ENCODE results near the gene NEURL1. TPM values are rescaled to one million over a fixed set of nuclear protein-coding genes. Genes with fewer than 3 reads are reported as not detected.

Gene NEURL1
- total and polyA plus RNA-seq, 10 of the 15 experiments (the other 5 are each of a cell fraction or from before 2014, with no cell fraction given): 0.02 to 0.05 (median 0.05) TPM; not detected in 6

- H3K4me1 ChIP-seq (ENCODE audit: control insufficient read depth, insufficient read depth, low read length): 0 out of 2 replicates have a peak, but pooled peaks cover 5% of the 10 kb centered on the region
- no peak overlapping the region for H3K9ac ChIP-seq (ENCODE audit: control insufficient read depth, insufficient read depth, low read length)
- H3K36me3 ChIP-seq (ENCODE audit: control insufficient read depth in 2 of 2, insufficient read depth in 2 of 2, low read length in 1 of 2): no peaks in the 10 kb centered on the region
- ChIA-PET SMC1A (ENCODE audit: uncharacterized antibody, unreplicated experiment) (no interaction called here), CTCF (interaction anchor here (0.8 kb wide), 1 partner anchor 12 kb away, joined by 3 read pairs; no protein-coding TSS in a partner anchor), POLR2A (no interaction called here), RAD21 (ENCODE audit: unreplicated experiment) (interaction anchor here (1.2 kb wide), 1 partner anchor 104 kb away, joined by 3 read pairs; no protein-coding TSS in a partner anchor)
- no peak overlapping the region for H3K4me3 ChIP-seq
- H3K9me3 ChIP-seq (replicated peaks; ENCODE audit: control insufficient read depth, insufficient read depth, low read length): no peaks in the 10 kb centered on the region; the same call in 2 of the 3 replicates
- intact Hi-C loops (cut with micrococcal nuclease; ENCODE audit: unreplicated experiment): no loop called here
- H2AFZ ChIP-seq (ENCODE audit: control insufficient read depth, low read depth, low read length): no peak overlapping the region
- FAIRE-seq: no peak
- no peaks in the 10 kb centered on the region; a peak in 3 of 4 replicates for H3K27me3 ChIP-seq (replicated peaks in 1 of 2; ENCODE audit: control insufficient read depth in 2 of 2, insufficient read depth in 2 of 2, low read length in 1 of 2)
- BruUV-seq (replicated peaks): no TSS peak
- ATAC-seq: no peak
- in situ Hi-C loops (cut with MboI): no loop called here
- no peaks in the 10 kb centered on the region for H4K20me1 ChIP-seq (ENCODE audit: control insufficient read depth, insufficient read depth)
- H3K27ac ChIP-seq (ENCODE audit: control insufficient read depth, insufficient read depth): no peak overlapping the region
- no peaks in the 10 kb centered on the region for H3K79me2 ChIP-seq (ENCODE audit: control insufficient read depth, insufficient read depth, low read length)
- no peak overlapping the region for H3K4me2 ChIP-seq (ENCODE audit: control insufficient read depth, insufficient read depth)
- TF ChIP-seq PML (IDR thresholded peaks at IDR 0.05; ENCODE audit: low read length) (no peak), CHD2 (IDR thresholded peaks at IDR 0.05; ENCODE audit: borderline replicate concordance, low read depth, low read length) (no peak), IKZF2 (IDR thresholded peaks at IDR 0.05) (no peak), SIX5 (IDR thresholded peaks at IDR 0.05; ENCODE audit: low read depth, low read length, severe bottlenecking) (no peak), RBBP5 (conservative IDR thresholded peaks at IDR 0.05) (no peak)
- DNase-seq (ENCODE audit: low read depth, low spot score): no peak
Observed at GRCh38 chr10:103581499-103581898, 88.0 kb downstream of the NEURL1 start.

- no peak for FAIRE-seq
- CTCF ChIA-PET: interaction anchor here (1.2 kb wide), 1 partner anchor 103 kb away, joined by 3 read pairs; no protein-coding TSS in a partner anchor
- H3K4me2 ChIP-seq (ENCODE audit: control insufficient read depth, insufficient read depth): no peak overlapping the region
- TF ChIP-seq ZNF687 (IDR thresholded peaks at IDR 0.05) (no peak), BMI1 (IDR thresholded peaks at IDR 0.05; ENCODE audit: borderline replicate concordance) (no peak), JUNB (IDR thresholded peaks at IDR 0.05) (no peak), DPF2 (IDR thresholded peaks at IDR 0.05) (no peak)
- TF ChIP-seq, protein P1, sequence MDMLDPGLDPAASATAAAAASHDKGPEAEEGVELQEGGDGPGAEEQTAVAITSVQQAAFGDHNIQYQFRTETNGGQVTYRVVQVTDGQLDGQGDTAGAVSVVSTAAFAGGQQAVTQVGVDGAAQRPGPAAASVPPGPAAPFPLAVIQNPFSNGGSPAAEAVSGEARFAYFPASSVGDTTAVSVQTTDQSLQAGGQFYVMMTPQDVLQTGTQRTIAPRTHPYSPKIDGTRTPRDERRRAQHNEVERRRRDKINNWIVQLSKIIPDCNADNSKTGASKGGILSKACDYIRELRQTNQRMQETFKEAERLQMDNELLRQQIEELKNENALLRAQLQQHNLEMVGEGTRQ (IDR thresholded peaks at IDR 0.05; ENCODE audit: borderline replicate concordance, low read depth, low read length): no peak
Observed at GRCh38 chr10:103582331-103583123, 89.0 kb downstream of the NEURL1 start.

More at GRCh38 chr10:103582331-103583123, 89.0 kb downstream of the NEURL1 start:
- no peaks in the 10 kb centered on the region; the same call in 2 of the 3 replicates for H3K9me3 ChIP-seq (replicated peaks; ENCODE audit: control insufficient read depth, insufficient read depth, low read length)
- H3K4me3 ChIP-seq: no peak overlapping the region
- no peak for DNase-seq (ENCODE audit: low read depth, low spot score)
- H4K20me1 ChIP-seq (ENCODE audit: control insufficient read depth, insufficient read depth): no peaks in the 10 kb centered on the region
- intact Hi-C loops (cut with micrococcal nuclease; ENCODE audit: unreplicated experiment) (no loop called here), in situ Hi-C loops (cut with MboI) (no loop called here)
- H3K79me2 ChIP-seq (ENCODE audit: control insufficient read depth, insufficient read depth, low read length): no peaks in the 10 kb centered on the region
- 69% methylated on average over 13 of the region's 13 CpGs for WGBS (ENCODE audit: insufficient coverage, insufficient replicate concordance, low lambda C conversion rate, missing lambda C conversion rate)
- ChIA-PET POLR2A (no interaction called here), RAD21 (ENCODE audit: unreplicated experiment) (no interaction called here), SMC1A (ENCODE audit: uncharacterized antibody, unreplicated experiment) (interaction anchor here (1.0 to 1.4 kb wide), 2 partner anchors 96 to 110 kb away, joined by 3 read pairs; no protein-coding TSS in a partner anchor)
- ATAC-seq: no peak
- 0 out of 2 replicates have a peak, but pooled peaks cover 5% of the 10 kb centered on the region for H3K4me1 ChIP-seq (ENCODE audit: control insufficient read depth, insufficient read depth, low read length)
- no peak overlapping the region for H2AFZ ChIP-seq (ENCODE audit: control insufficient read depth, low read depth, low read length)
- no peak overlapping the region for H3K9ac ChIP-seq (ENCODE audit: control insufficient read depth, insufficient read depth, low read length)
- H3K27me3 ChIP-seq (replicated peaks in 1 of 2; ENCODE audit: control insufficient read depth in 2 of 2, insufficient read depth in 2 of 2, low read length in 1 of 2): no peaks in the 10 kb centered on the region; a peak in 3 of 4 replicates
- H3K27ac ChIP-seq (ENCODE audit: control insufficient read depth, insufficient read depth): no peak overlapping the region
- no peaks in the 10 kb centered on the region for H3K36me3 ChIP-seq (ENCODE audit: control insufficient read depth in 2 of 2, insufficient read depth in 2 of 2, low read length in 1 of 2)
- BruUV-seq (replicated peaks): no TSS peak

Measured in GM12878 (cell line).